ENCODE measurements around the gene AFAP1L1. TPM values are rescaled to one million over a fixed set of nuclear protein-coding genes. Genes with fewer than 3 reads are reported as not detected.

AFAP1L1 gene
- total and polyA plus RNA-seq, 10 of the 15 experiments (the other 5 are each of a cell fraction or from before 2014, with no cell fraction given), result 0.11 TPM; not detected in 9

- TF ChIP-seq RAD51 (IDR thresholded peaks at IDR 0.05) (no peak), POLR2AphosphoS5 (IDR thresholded peaks at IDR 0.05; ENCODE audit: low read length) (no peak), SRF (IDR thresholded peaks at IDR 0.05; ENCODE audit: low read depth in 2 of 2, low read length in 2 of 2) (no peak)
Measured at GRCh38 chr5:149280802-149281201, 9.1 kb downstream of the AFAP1L1 start (continued).

DNA sequence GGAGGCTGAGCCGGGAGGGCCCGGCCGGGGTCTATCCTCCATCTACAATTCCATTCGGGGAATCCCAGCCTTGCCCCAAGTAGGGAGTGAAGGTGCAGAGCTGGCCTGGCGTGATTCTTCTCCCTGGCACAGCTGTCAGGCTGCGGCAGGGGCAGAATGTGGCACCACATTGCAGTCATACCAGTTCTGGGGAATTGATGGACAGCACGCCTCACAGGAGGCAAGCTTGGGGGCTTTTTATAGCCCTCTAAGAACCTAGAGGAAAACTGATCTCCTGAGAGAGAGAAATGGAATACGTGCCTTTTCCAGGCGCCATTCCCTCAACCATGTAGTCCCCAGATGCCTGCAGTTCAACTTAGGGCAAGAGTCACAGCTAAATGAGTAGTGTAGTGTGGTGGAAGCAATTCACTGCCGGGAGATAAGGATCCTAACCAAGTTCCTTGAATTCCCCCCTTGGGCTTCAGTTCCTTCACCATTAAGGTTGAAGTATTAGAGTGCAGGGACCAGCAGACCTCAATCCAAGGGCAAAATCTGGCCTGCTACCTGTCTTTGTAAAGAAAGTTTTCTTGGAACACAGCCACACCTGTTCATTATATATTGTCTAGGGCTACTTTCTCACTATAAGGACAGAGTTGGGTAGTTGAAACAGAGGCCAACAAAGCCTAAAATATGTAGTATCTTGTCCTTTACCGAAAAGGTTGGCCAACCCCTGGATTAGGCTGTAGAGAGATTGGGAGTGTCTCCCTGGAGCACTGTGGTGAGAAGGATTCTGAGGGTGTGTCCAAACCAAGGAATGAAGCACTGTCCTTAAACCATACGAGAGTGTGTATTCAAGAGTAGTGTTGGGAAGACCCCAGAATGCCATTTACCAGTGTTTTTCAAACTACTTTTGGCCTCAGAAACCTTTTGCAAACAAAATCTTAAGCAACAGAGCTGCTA lies 10.6 kb downstream of the AFAP1L1 start:
- Histone ChIP-seq H3K4me3 (no peak overlapping the region), H3K36me3 (ENCODE audit: control insufficient read depth in 2 of 2, insufficient read depth in 2 of 2, low read length in 1 of 2) (no peaks in the 10 kb centered on the region), H3K27me3 (replicated peaks in 1 of 2; ENCODE audit: control insufficient read depth in 2 of 2, insufficient read depth in 2 of 2, low read length in 1 of 2) (peaks cover 1 to 4% of the 10 kb centered on the region in 2 experiments; a peak in 2 of 4 replicates), H2AFZ (ENCODE audit: control insufficient read depth, low read depth, low read length) (no peak overlapping the region), H3K79me2 (ENCODE audit: control insufficient read depth, insufficient read depth, low read length) (no peaks in the 10 kb centered on the region), H3K27ac (ENCODE audit: control insufficient read depth, insufficient read depth) (no peak overlapping the region), H3K9me3 (replicated peaks; ENCODE audit: control insufficient read depth, insufficient read depth, low read length) (no peaks in the 10 kb centered on the region), H3K4me1 (ENCODE audit: control insufficient read depth, insufficient read depth, low read length) (no peaks in the 10 kb centered on the region), H4K20me1 (ENCODE audit: control insufficient read depth, insufficient read depth) (no peaks in the 10 kb centered on the region), H3K9ac (ENCODE audit: control insufficient read depth, insufficient read depth, low read length) (no peak overlapping the region), H3K4me2 (ENCODE audit: control insufficient read depth, insufficient read depth) (no peak overlapping the region)
- FAIRE-seq (no peak), DNase-seq (ENCODE audit: low read depth, low spot score) (no peak), ATAC-seq (no peak)
- ChIA-PET CTCF (interaction anchor here (0.6 kb wide), 1 partner anchor 160 kb away, joined by 3 read pairs; no protein-coding TSS in a partner anchor), SMC1A (ENCODE audit: uncharacterized antibody, unreplicated experiment) (no interaction called here), POLR2A (no interaction called here), RAD21 (ENCODE audit: unreplicated experiment) (no interaction called here)
- BruUV-seq (replicated peaks), result no TSS peak
- WGBS (ENCODE audit: insufficient coverage, insufficient replicate concordance, low lambda C conversion rate, missing lambda C conversion rate), result 24% methylated on average over 12 of the region's 12 CpGs
- in situ Hi-C loops (cut with MboI) (no loop called here), intact Hi-C loops (cut with micrococcal nuclease; ENCODE audit: unreplicated experiment) (no loop called here)
- TF ChIP-seq TCF3 (IDR thresholded peaks at IDR 0.05; ENCODE audit: borderline replicate concordance, insufficient read depth, low read depth, low read length) (no peak), BCLAF1 (IDR thresholded peaks at IDR 0.05) (no peak), SUZ12 (IDR thresholded peaks at IDR 0.05; ENCODE audit: unreplicated experiment) (no peak), FOXM1 (IDR thresholded peaks at IDR 0.05; ENCODE audit: low read depth, low read length) (no peak), NRF1 (conservative IDR thresholded peaks at IDR 0.05; ENCODE audit: low read depth, low read length) (no peak), EP300 (IDR thresholded peaks at IDR 0.05; ENCODE audit: borderline replicate concordance in 1 of 2, control insufficient read depth in 1 of 2, low read depth in 2 of 2, low read length in 2 of 2) (no peak), IKZF1 (conservative IDR thresholded peaks at IDR 0.05) (no peak), ETV6 (conservative IDR thresholded peaks at IDR 0.05 in 1 of 2, IDR thresholded peaks at IDR 0.05 in 1 of 2; ENCODE audit: borderline replicate concordance in 1 of 2, low read depth in 1 of 2) (no peak), ZZZ3 (IDR thresholded peaks at IDR 0.05; ENCODE audit: control insufficient read depth, insufficient read length, low read depth) (no peak), SMAD5 (IDR thresholded peaks at IDR 0.05; ENCODE audit: low read depth) (no peak)

All from GM12878 (cell line).